Neural cell (in vitro differentiated cells): ENCODE data around the gene C16orf89.

ENCODE experiments used
- MXI1 ChIP-seq: fragments of 450-650 bp; conservative IDR thresholded peaks from 2 replicates; pipeline ENCODE4 v1.6.1; 2014; ENCODE audit warnings: antibody characterized with exemption, mild to moderate bottlenecking; ENCODE audit not compliant: poor library complexity, severe bottlenecking
- POLR2AphosphoS5 ChIP-seq: IDR thresholded peaks from 2 replicates; pipeline ENCODE4 v1.6.1; 2012
- TF ChIP-seq, protein P1 (sequence below): fragments of 450-650 bp; IDR thresholded peaks from 2 replicates; pipeline ENCODE4 v1.5.1; 2014; ENCODE audit warnings: antibody characterized with exemption, mild to moderate bottlenecking, moderate library complexity; ENCODE audit not compliant: poor library complexity, severe bottlenecking

DNA sequence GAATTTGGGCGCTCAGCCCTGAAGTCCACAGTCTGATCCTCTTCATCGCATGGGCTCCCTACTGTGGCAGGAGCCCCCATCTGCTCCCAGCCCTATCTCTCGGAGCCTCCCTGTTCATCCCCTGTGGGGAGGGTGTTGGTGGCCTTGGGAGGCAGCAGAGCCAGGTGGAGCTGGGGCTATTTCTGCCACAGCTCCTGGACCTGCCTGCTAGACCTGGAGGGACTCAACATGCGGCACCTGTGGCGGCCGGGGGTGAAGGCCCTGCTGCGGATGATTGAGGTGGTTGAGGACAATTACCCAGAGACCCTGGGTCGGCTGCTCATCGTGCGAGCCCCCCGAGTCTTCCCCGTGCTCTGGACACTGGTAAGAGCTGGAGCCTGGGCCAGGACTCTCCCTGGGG lies 62.5 kb downstream of the C16orf89 start:
- TF ChIP-seq, protein P1, sequence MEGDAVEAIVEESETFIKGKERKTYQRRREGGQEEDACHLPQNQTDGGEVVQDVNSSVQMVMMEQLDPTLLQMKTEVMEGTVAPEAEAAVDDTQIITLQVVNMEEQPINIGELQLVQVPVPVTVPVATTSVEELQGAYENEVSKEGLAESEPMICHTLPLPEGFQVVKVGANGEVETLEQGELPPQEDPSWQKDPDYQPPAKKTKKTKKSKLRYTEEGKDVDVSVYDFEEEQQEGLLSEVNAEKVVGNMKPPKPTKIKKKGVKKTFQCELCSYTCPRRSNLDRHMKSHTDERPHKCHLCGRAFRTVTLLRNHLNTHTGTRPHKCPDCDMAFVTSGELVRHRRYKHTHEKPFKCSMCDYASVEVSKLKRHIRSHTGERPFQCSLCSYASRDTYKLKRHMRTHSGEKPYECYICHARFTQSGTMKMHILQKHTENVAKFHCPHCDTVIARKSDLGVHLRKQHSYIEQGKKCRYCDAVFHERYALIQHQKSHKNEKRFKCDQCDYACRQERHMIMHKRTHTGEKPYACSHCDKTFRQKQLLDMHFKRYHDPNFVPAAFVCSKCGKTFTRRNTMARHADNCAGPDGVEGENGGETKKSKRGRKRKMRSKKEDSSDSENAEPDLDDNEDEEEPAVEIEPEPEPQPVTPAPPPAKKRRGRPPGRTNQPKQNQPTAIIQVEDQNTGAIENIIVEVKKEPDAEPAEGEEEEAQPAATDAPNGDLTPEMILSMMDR: no peak
- TF ChIP-seq MXI1 (no peak), POLR2AphosphoS5 (no peak)
